Daoy (cell line): ENCODE measurements around the gene PRKAR2B. TPM values are rescaled to one million over a fixed set of nuclear protein-coding genes. Genes with fewer than 3 reads are reported as not detected.
"Not testable (repeated sequence)": the region's sequence is repeated elsewhere in the genome, so short reads cannot be mapped to it uniquely, and the experiment has no call there.

ENCODE experiments used
- DNase-seq: peaks from one replicate; pipeline ENCODE4 v3.0.0-alpha.2; 2015; ENCODE audit warnings: low read depth
- total RNA-seq: library from RNA; depleted of rRNA; stranded (reverse); fragments of >200 nt; shearing (Covaris generic); gene quantifications from 2 replicates; pipeline ENCODE4 v1.2.3, GENCODE V29; 2014

PRKAR2B gene
- total RNA-seq, 1 experiment from 2014 or later = 12.3 TPM

GRCh38 chr7:107155726-107156125 lies 111.2 kb downstream of the PRKAR2B start:
- not testable (repeated sequence) for DNase-seq

- DNase-seq = no peak
These were observed 112.6 kb downstream of the PRKAR2B start for GRCh38 chr7:107157091-107157490.

- no peak for DNase-seq
These were observed 113.5 kb downstream of the PRKAR2B start for GRCh38 chr7:107158028-107158427.

GRCh38 chr7:107160389-107160788 lies 115.9 kb downstream of the PRKAR2B start:
- no peak for DNase-seq

GRCh38 chr7:107161415-107161814 lies 116.9 kb downstream of the PRKAR2B start:
- DNase-seq = no peak

GRCh38 chr7:107162475-107162874 lies 118.0 kb downstream of the PRKAR2B start:
- no peak for DNase-seq

GRCh38 chr7:107164092-107164491 lies 119.6 kb downstream of the PRKAR2B start:
- no peak for DNase-seq

GRCh38 chr7:107165341-107165740 lies 120.8 kb downstream of the PRKAR2B start:
- no peak for DNase-seq

GRCh38 chr7:107166736-107167426 lies 122.4 kb downstream of the PRKAR2B start:
- DNase-seq = no peak

GRCh38 chr7:107167483-107168232 lies 123.2 kb downstream of the PRKAR2B start:
- DNase-seq = peak; percentile 80

- DNase-seq = peak; percentile 100
These were observed 124.0 kb downstream of the PRKAR2B start, which contains the start of gene HBP1 for GRCh38 chr7:107168233-107169119. TSS of gene HBP1 (plus strand) at chr7:107169003. CDS start at chr7:107179894, 10,891 bp downstream.

GRCh38 chr7:107169120-107170050 lies 124.9 kb downstream of the PRKAR2B start:
- DNase-seq = peak; percentile 98

- no peak for DNase-seq
These were observed 125.8 kb downstream of the PRKAR2B start for GRCh38 chr7:107170051-107170915.

- DNase-seq = no peak
These were observed 127.0 kb downstream of the PRKAR2B start for GRCh38 chr7:107171496-107171895.

- no peak for DNase-seq
These were observed 127.9 kb downstream of the PRKAR2B start for GRCh38 chr7:107172276-107173032.

GRCh38 chr7:107173191-107173590 lies 128.7 kb downstream of the PRKAR2B start:
- no peak for DNase-seq

- no peak for DNase-seq
These were observed 129.3 kb downstream of the PRKAR2B start for GRCh38 chr7:107173691-107174406.

GRCh38 chr7:107179326-107180164 lies 135.0 kb downstream of the PRKAR2B start:
- DNase-seq = peak; percentile 46
